ENCODE data around the gene TMEM273. TPM values are rescaled to one million over a fixed set of nuclear protein-coding genes. Genes with fewer than 3 reads are reported as not detected.

Gene TMEM273
- total RNA-seq, 1 experiment from 2014 or later: not detected

DNA sequence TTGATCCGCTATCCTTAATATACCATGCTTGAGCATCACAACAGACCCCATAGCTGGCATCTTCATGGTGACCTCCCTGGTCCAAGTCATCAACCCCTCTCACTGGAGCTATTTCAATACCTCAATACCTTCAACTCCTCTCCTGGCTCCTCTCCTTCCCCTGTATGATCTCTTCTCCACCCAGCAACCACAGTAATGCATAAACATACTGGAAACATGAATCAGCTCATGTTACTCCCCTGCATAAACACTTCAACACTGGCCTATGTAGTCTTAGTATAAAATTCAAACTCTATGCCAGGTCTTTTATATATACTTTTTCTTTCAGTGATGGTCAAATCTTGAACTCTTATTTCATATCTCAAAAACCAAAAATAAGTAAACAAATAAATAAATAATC lies 31.8 kb upstream of the TMEM273 start:
- POLR2A ChIA-PET: no interaction called here
- no TSS peak for BruUV-seq (replicated peaks)
- TF ChIP-seq, protein P1, sequence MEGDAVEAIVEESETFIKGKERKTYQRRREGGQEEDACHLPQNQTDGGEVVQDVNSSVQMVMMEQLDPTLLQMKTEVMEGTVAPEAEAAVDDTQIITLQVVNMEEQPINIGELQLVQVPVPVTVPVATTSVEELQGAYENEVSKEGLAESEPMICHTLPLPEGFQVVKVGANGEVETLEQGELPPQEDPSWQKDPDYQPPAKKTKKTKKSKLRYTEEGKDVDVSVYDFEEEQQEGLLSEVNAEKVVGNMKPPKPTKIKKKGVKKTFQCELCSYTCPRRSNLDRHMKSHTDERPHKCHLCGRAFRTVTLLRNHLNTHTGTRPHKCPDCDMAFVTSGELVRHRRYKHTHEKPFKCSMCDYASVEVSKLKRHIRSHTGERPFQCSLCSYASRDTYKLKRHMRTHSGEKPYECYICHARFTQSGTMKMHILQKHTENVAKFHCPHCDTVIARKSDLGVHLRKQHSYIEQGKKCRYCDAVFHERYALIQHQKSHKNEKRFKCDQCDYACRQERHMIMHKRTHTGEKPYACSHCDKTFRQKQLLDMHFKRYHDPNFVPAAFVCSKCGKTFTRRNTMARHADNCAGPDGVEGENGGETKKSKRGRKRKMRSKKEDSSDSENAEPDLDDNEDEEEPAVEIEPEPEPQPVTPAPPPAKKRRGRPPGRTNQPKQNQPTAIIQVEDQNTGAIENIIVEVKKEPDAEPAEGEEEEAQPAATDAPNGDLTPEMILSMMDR (IDR thresholded peaks at IDR 0.05; ENCODE audit: unreplicated experiment): no peak
- intact Hi-C loops (cut with micrococcal nuclease): no loop called here
- Mint-ChIP-seq H3K4me1 (ENCODE audit: insufficient read depth, unreplicated experiment) (peaks cover 6% of the 10 kb centered on the region), H3K36me3 (ENCODE audit: insufficient read depth, unreplicated experiment) (no peaks in the 10 kb centered on the region), H3K4me3 (ENCODE audit: unreplicated experiment) (no peak overlapping the region), H3K27me3 (ENCODE audit: insufficient read depth, unreplicated experiment) (peaks cover 53% of the 10 kb centered on the region), H3K27ac (ENCODE audit: low read depth, unreplicated experiment) (no peak overlapping the region), H3K9me3 (ENCODE audit: unreplicated experiment) (no peaks in the 10 kb centered on the region)
- CTCF ChIA-PET: interaction anchor here (0.6 to 1.0 kb wide), 3 partner anchors 118 to 409 kb away, joined by 3 read pairs; no protein-coding TSS in a partner anchor
- no peak for DNase-seq (ENCODE audit: unreplicated experiment)

DNA sequence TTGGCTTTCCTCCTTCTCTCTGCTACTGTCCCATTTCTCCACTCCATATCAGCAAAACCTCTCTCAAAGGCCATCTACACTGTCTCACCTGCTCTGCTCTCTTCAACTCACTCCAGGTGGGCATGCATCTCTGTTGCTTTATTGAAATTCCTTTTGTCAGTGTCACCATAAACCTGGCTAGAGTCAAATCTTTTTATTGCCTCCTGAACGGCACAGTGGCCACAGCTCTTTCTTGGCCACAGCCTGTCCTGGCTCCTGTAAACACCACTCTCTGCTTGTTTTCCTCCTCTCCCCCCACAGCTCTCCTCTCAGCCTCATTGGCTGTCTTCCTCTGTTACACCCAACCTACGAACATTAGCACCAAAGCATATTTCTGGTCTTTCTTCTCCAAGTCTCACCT lies 31.1 kb upstream of the TMEM273 start:
- no peaks in the 10 kb centered on the region for H3K36me3 Mint-ChIP-seq (ENCODE audit: insufficient read depth, unreplicated experiment)
- peaks cover 6% of the 10 kb centered on the region for H3K4me1 Mint-ChIP-seq (ENCODE audit: insufficient read depth, unreplicated experiment)
- no peaks in the 10 kb centered on the region for H3K9me3 Mint-ChIP-seq (ENCODE audit: unreplicated experiment)
- intact Hi-C loops (cut with micrococcal nuclease): no loop called here
- no peak for DNase-seq (ENCODE audit: unreplicated experiment)
- TF ChIP-seq, protein P1 (IDR thresholded peaks at IDR 0.05; ENCODE audit: unreplicated experiment): no peak
- H3K27ac Mint-ChIP-seq (ENCODE audit: low read depth, unreplicated experiment): no peak overlapping the region
- no peak overlapping the region for H3K4me3 Mint-ChIP-seq (ENCODE audit: unreplicated experiment)
- BruUV-seq (replicated peaks): no TSS peak
- POLR2A ChIA-PET: no interaction called here
- CTCF ChIA-PET: interaction anchor here (0.6 kb wide), 1 partner anchor 408 kb away, joined by 3 read pairs; no protein-coding TSS in a partner anchor
- H3K27me3 Mint-ChIP-seq (ENCODE audit: insufficient read depth, unreplicated experiment): peaks cover 61% of the 10 kb centered on the region

DNA sequence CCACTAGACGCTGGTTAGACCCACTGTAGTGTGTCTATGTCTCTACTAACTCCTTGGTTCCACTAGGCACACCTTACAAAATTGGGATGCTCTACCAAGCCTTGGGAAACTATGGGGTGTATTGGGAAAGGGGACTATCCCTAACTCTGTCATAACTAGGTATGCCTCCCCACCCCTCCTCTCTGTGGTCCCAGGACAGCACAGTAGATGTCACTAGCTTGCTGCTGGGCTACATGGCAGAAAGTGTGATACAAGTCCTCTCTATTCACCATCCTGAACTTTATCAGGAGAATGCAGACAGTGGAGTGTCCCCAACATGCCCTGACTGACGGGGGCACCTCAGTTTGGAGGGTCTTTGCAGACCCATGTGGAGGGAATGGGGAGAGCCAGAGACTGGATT lies 30.3 kb upstream of the TMEM273 start:
- intact Hi-C loops (cut with micrococcal nuclease): no loop called here
- H3K27ac Mint-ChIP-seq (ENCODE audit: low read depth, unreplicated experiment): no peak overlapping the region
- H3K36me3 Mint-ChIP-seq (ENCODE audit: insufficient read depth, unreplicated experiment): no peaks in the 10 kb centered on the region
- peaks cover 6% of the 10 kb centered on the region for H3K4me1 Mint-ChIP-seq (ENCODE audit: insufficient read depth, unreplicated experiment)
- no TSS peak for BruUV-seq (replicated peaks)
- no peak overlapping the region for H3K4me3 Mint-ChIP-seq (ENCODE audit: unreplicated experiment)
- DNase-seq (ENCODE audit: unreplicated experiment): no peak
- POLR2A ChIA-PET: no interaction called here
- peaks cover 69% of the 10 kb centered on the region for H3K27me3 Mint-ChIP-seq (ENCODE audit: insufficient read depth, unreplicated experiment)
- CTCF ChIA-PET: no interaction called here
- TF ChIP-seq, protein P1 (IDR thresholded peaks at IDR 0.05; ENCODE audit: unreplicated experiment): no peak
- no peaks in the 10 kb centered on the region for H3K9me3 Mint-ChIP-seq (ENCODE audit: unreplicated experiment)

DNA sequence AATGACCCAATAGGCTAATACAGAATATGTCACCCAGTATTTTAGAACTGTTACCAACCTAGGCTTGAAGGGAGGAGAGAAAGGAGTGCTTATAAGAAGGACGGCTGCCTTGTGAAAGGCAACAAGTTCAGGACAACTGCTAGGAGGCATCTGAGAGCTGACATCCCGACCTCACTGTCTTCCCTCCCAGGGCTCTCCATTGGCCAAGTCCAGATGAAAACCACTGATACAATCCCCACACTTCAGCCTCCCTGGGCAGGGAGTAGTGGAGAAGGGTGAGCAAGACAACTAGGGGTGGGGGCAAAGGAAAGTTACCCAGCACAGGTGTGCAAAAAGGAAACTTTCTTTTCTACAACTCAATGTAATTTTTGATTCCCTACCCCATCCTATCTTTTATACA lies 29.5 kb upstream of the TMEM273 start:
- BruUV-seq (replicated peaks): no TSS peak
- CTCF ChIA-PET: no interaction called here
- TF ChIP-seq, protein P1 (IDR thresholded peaks at IDR 0.05; ENCODE audit: unreplicated experiment): no peak
- peaks cover 77% of the 10 kb centered on the region for H3K27me3 Mint-ChIP-seq (ENCODE audit: insufficient read depth, unreplicated experiment)
- H3K4me3 Mint-ChIP-seq (ENCODE audit: unreplicated experiment): no peak overlapping the region
- no peaks in the 10 kb centered on the region for H3K9me3 Mint-ChIP-seq (ENCODE audit: unreplicated experiment)
- POLR2A ChIA-PET: no interaction called here
- H3K36me3 Mint-ChIP-seq (ENCODE audit: insufficient read depth, unreplicated experiment): no peaks in the 10 kb centered on the region
- intact Hi-C loops (cut with micrococcal nuclease): no loop called here
- H3K27ac Mint-ChIP-seq (ENCODE audit: low read depth, unreplicated experiment): no peak overlapping the region
- H3K4me1 Mint-ChIP-seq (ENCODE audit: insufficient read depth, unreplicated experiment): peaks cover 6% of the 10 kb centered on the region
- no peak for DNase-seq (ENCODE audit: unreplicated experiment)

All from MCF 10A (cell line).